Activated T-helper 1 cell treated with anti-CD3 and anti-CD28 coated beads, Interleukin-12 subunit alpha, Interleukin-12 subunit beta, Interleukin-2, Interleukin-4 antibody, amounts not matched to agents 30 ng/mL and 10 ng/mL and 1 ng/mL, durations not matched to agents 14 hours and 24 hours and 36 hours (primary cell): ENCODE data around the gene SNED1. TPM values are rescaled to one million over a fixed set of nuclear protein-coding genes. Genes with fewer than 3 reads are reported as not detected.
A peak's percentile ranks its signal among the peaks of the same experiment; 100 is the strongest.

Experiments
- DNase-seq: peaks from one replicate; pipeline ENCODE4 v3.0.0; 2021; ENCODE audit warnings: low spot score
- H3K27ac Mint-ChIP-seq: one replicate; pipeline ENCODE4 v1.8.0; 2021; ENCODE audit warnings: mild to moderate bottlenecking, mixed read lengths
- H3K27me3 Mint-ChIP-seq: one replicate; pipeline ENCODE4 v1.8.0; 2022; ENCODE audit warnings: mild to moderate bottlenecking, moderate library complexity, mixed read lengths; ENCODE audit not compliant: insufficient read depth
- H3K36me3 Mint-ChIP-seq: one replicate; pipeline ENCODE4 v1.8.0; 2021; ENCODE audit warnings: low read depth, mixed read lengths
- H3K4me1 Mint-ChIP-seq: one replicate; pipeline ENCODE4 v1.8.0; 2021; ENCODE audit warnings: low read depth, mixed read lengths
- H3K4me3 Mint-ChIP-seq: one replicate; pipeline ENCODE4 v1.8.0; 2021; ENCODE audit warnings: mild to moderate bottlenecking, moderate library complexity, mixed read lengths
- H3K9me3 Mint-ChIP-seq: one replicate; pipeline ENCODE4 v1.8.0; 2021; ENCODE audit warnings: mixed read lengths
- intact Hi-C: fragments of 100-400 bp; cut with micrococcal nuclease; formaldehyde crosslinking; loops from one replicate; pipeline ENCODE4 v1.15.1; 2024
- total RNA-seq: library from RNA; stranded (reverse); gene quantifications from 2 replicates; pipeline ENCODE4 v1.2.3, GENCODE V29; 2022

SNED1 gene
- total RNA-seq, 1 donor from 2014 or later: 2.5 TPM

GRCh38 chr2:240996161-240996833 lies 2.1 kb upstream of the SNED1 start:
- H3K4me3 Mint-ChIP-seq: no peak overlapping the region
- peaks cover 25% of the 10 kb centered on the region for H3K27me3 Mint-ChIP-seq
- H3K4me1 Mint-ChIP-seq: no peaks in the 10 kb centered on the region
- H3K27ac Mint-ChIP-seq: no peak overlapping the region
- no peaks in the 10 kb centered on the region for H3K9me3 Mint-ChIP-seq
- intact Hi-C loops: no loop called here
- no peak for DNase-seq
- no peaks in the 10 kb centered on the region for H3K36me3 Mint-ChIP-seq

GRCh38 chr2:240996834-240997140 lies 1.6 kb upstream of the SNED1 start:
- Mint-ChIP-seq H3K36me3 (no peaks in the 10 kb centered on the region), H3K27ac (no peak overlapping the region), H3K4me1 (no peaks in the 10 kb centered on the region), H3K9me3 (no peaks in the 10 kb centered on the region), H3K4me3 (no peak overlapping the region), H3K27me3 (peaks cover 25% of the 10 kb centered on the region)
- intact Hi-C loops: no loop called here
- no peak for DNase-seq

GRCh38 chr2:240997141-240997855 lies 1.1 kb upstream of the SNED1 start:
- Mint-ChIP-seq H3K4me1 (no peaks in the 10 kb centered on the region), H3K9me3 (no peaks in the 10 kb centered on the region), H3K36me3 (no peaks in the 10 kb centered on the region), H3K4me3 (peak overlapping the region; percentile 47), H3K27ac (no peak overlapping the region), H3K27me3 (peaks cover 25% of the 10 kb centered on the region)
- intact Hi-C loops: no loop called here
- DNase-seq: no peak

GRCh38 chr2:240998706-240998994 lies 232 bp downstream of the SNED1 start:
- Mint-ChIP-seq H3K9me3 (peaks cover 3% of the 10 kb centered on the region), H3K27me3 (peaks cover 25% of the 10 kb centered on the region), H3K27ac (no peak overlapping the region), H3K4me3 (peak overlapping the region; percentile 53), H3K4me1 (peaks cover 1% of the 10 kb centered on the region), H3K36me3 (no peaks in the 10 kb centered on the region)
- intact Hi-C loops: loop anchor here (1.0 to 2.0 kb wide), 2 partner anchors 38 to 166 kb away; no protein-coding TSS in a partner anchor
- DNase-seq: no peak

- intact Hi-C loops: loop anchor here (1.0 to 2.0 kb wide), 2 partner anchors 38 to 167 kb away; no protein-coding TSS in a partner anchor
- H3K9me3 Mint-ChIP-seq: peaks cover 9% of the 10 kb centered on the region
- no peaks in the 10 kb centered on the region for H3K36me3 Mint-ChIP-seq
These were observed 775 bp downstream of the SNED1 start for GRCh38 chr2:240998995-240999791.

GRCh38 chr2:240999873-241000541 lies 1.6 kb downstream of the SNED1 start:
- Mint-ChIP-seq H3K36me3 (no peaks in the 10 kb centered on the region), H3K4me3 (peak overlapping the region; percentile 47), H3K27ac (no peak overlapping the region), H3K4me1 (peaks cover 5% of the 10 kb centered on the region), H3K9me3 (peaks cover 14% of the 10 kb centered on the region), H3K27me3 (peaks cover 28% of the 10 kb centered on the region)
- DNase-seq: no peak
- intact Hi-C loops: loop anchor here (2.0 kb wide), 1 partner anchor 37 kb away; no protein-coding TSS in a partner anchor

More at GRCh38 chr2:240998995-240999791, 775 bp downstream of the SNED1 start:
- DNase-seq: no peak
- H3K27me3 Mint-ChIP-seq: peaks cover 28% of the 10 kb centered on the region
- H3K4me1 Mint-ChIP-seq: peaks cover 5% of the 10 kb centered on the region
- no peak overlapping the region for H3K27ac Mint-ChIP-seq
- peak overlapping the region; percentile 53 for H3K4me3 Mint-ChIP-seq

- no peak overlapping the region for H3K27ac Mint-ChIP-seq
- H3K27me3 Mint-ChIP-seq: peaks cover 32% of the 10 kb centered on the region
- intact Hi-C loops: no loop called here
- H3K9me3 Mint-ChIP-seq: peaks cover 21% of the 10 kb centered on the region
- peaks cover 3% of the 10 kb centered on the region for H3K36me3 Mint-ChIP-seq
- no peak overlapping the region for H3K4me3 Mint-ChIP-seq
- DNase-seq: no peak
- peaks cover 6% of the 10 kb centered on the region for H3K4me1 Mint-ChIP-seq
These were observed 2.5 kb downstream of the SNED1 start for GRCh38 chr2:241000831-241001321.

GRCh38 chr2:241001413-241002274 lies 3.2 kb downstream of the SNED1 start:
- H3K4me3 Mint-ChIP-seq: no peak overlapping the region

GRCh38 chr2:241002275-241003046 lies 4.0 kb downstream of the SNED1 start:
- Mint-ChIP-seq H3K27ac (no peak overlapping the region), H3K36me3 (peaks cover 3% of the 10 kb centered on the region), H3K4me3 (no peak overlapping the region), H3K27me3 (peaks cover 29% of the 10 kb centered on the region), H3K9me3 (peaks cover 25% of the 10 kb centered on the region), H3K4me1 (peaks cover 18% of the 10 kb centered on the region)
- DNase-seq: no peak
- intact Hi-C loops: no loop called here

More at GRCh38 chr2:241001413-241002274, 3.2 kb downstream of the SNED1 start:
- Mint-ChIP-seq H3K36me3 (peaks cover 3% of the 10 kb centered on the region), H3K27me3 (peaks cover 33% of the 10 kb centered on the region), H3K4me1 (peaks cover 14% of the 10 kb centered on the region), H3K27ac (no peak overlapping the region), H3K9me3 (peaks cover 25% of the 10 kb centered on the region)
- DNase-seq: no peak
- intact Hi-C loops: no loop called here

GRCh38 chr2:241003047-241003360 lies 4.6 kb downstream of the SNED1 start:
- H3K9me3 Mint-ChIP-seq: peaks cover 25% of the 10 kb centered on the region
- peaks cover 3% of the 10 kb centered on the region for H3K36me3 Mint-ChIP-seq
- no peak overlapping the region for H3K27ac Mint-ChIP-seq
- peaks cover 29% of the 10 kb centered on the region for H3K27me3 Mint-ChIP-seq
- H3K4me3 Mint-ChIP-seq: no peak overlapping the region
- no peak for DNase-seq
- intact Hi-C loops: no loop called here
- H3K4me1 Mint-ChIP-seq: peaks cover 18% of the 10 kb centered on the region

- peaks cover 18% of the 10 kb centered on the region for H3K4me1 Mint-ChIP-seq
- H3K27ac Mint-ChIP-seq: no peak overlapping the region
- H3K4me3 Mint-ChIP-seq: no peak overlapping the region
- DNase-seq: no peak
- H3K36me3 Mint-ChIP-seq: peaks cover 3% of the 10 kb centered on the region
- H3K27me3 Mint-ChIP-seq: peaks cover 29% of the 10 kb centered on the region
- H3K9me3 Mint-ChIP-seq: peaks cover 25% of the 10 kb centered on the region
- intact Hi-C loops: no loop called here
These were observed 5.0 kb downstream of the SNED1 start for GRCh38 chr2:241003369-241003768.
